Breast epithelium (tissue), 3 donors: Measurements from ENCODE around the gene AGFG1.

Experiments
- CTCF ChIP-seq, 3 donors: fragments of 450-650 bp; IDR thresholded peaks; one replicate each; pipeline ENCODE4 v1.5.1; 2016 to 2017; ENCODE audit warnings: antibody characterized with exemption in 3 of 3, mild to moderate bottlenecking in 3 of 3, moderate library complexity in 3 of 3
- POLR2A ChIP-seq: fragments of 450-650 bp; IDR thresholded peaks from one replicate; pipeline ENCODE4 v1.6.1; 2016; ENCODE audit warnings: antibody characterized with exemption, mild to moderate bottlenecking, moderate library complexity
- POLR2AphosphoS5 ChIP-seq, 3 donors: sonication (generic); formaldehyde crosslinking; IDR thresholded peaks; one replicate each; pipeline ENCODE4 v1.6.1; 2017; ENCODE audit warnings: antibody characterized with exemption in 3 of 3

- TF ChIP-seq CTCF (IDR thresholded peaks at IDR 0.05) (no peak), POLR2AphosphoS5 (IDR thresholded peaks at IDR 0.05) (no peak), POLR2A (no peak)
These were observed 130.4 kb downstream of the AGFG1 start for GRCh38 chr2:227602358-227602757.
